MG63 (cell line): ENCODE data around the gene MEI4. TPM values are rescaled to one million over a fixed set of nuclear protein-coding genes. Genes with fewer than 3 reads are reported as not detected.
"Not testable (repeated sequence)": the region's sequence is repeated elsewhere in the genome, so short reads cannot be mapped to it uniquely, and the experiment has no call there.

Experiments used
- DNase-seq: peaks from one replicate; pipeline ENCODE4 v3.0.0-alpha.2; 2020
- H3K27me3 ChIP-seq: fragments of 250-450 bp; sonication (Bioruptor Pico); 2 replicates; pipeline ENCODE4 v1.5.1; 2020; ENCODE audit warnings: mild to moderate bottlenecking, moderate library complexity
- H3K36me3 ChIP-seq: fragments of 250-450 bp; sonication (Bioruptor Pico); 2 replicates; pipeline ENCODE4 v1.5.1; 2020; ENCODE audit warnings: mild to moderate bottlenecking, moderate library complexity
- H3K4me3 ChIP-seq: fragments of 250-450 bp; sonication (Bioruptor Pico); 2 replicates; pipeline ENCODE4 v1.5.1; 2020; ENCODE audit warnings: mild to moderate bottlenecking, moderate library complexity
- H3K9me3 ChIP-seq: fragments of 250-450 bp; sonication (Bioruptor Pico); 2 replicates; pipeline ENCODE4 v1.5.1; 2020; ENCODE audit warnings: mild to moderate bottlenecking, moderate library complexity
- total RNA-seq: library from RNA; depleted of rRNA; stranded (reverse); fragments of >200 nt; shearing (Covaris generic); gene quantifications from 2 replicates; pipeline ENCODE4 v1.2.3, GENCODE V29; 2014; ENCODE audit warnings: low replicate concordance; rRNA removed

Gene MEI4, protein sequence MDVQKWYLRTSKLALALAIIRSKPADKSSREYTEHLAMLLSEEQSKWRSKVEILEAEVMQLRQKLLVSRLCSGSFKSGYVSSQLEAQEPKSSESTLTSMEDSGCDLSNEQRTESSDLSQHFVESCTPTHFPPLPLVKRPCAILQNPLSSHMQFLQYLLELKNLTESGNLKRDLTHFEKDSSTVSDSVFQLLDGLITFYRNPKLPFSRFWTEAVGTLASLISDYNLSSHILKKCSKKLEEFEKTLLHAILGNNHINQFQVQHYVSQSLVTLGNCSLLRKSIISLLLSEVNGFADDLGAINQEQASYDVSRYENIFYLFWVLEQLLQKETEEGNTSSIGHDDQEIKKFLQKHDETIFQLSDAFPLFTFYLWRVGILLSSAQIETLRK
- not detected in 2 replicates for total RNA-seq

DNA sequence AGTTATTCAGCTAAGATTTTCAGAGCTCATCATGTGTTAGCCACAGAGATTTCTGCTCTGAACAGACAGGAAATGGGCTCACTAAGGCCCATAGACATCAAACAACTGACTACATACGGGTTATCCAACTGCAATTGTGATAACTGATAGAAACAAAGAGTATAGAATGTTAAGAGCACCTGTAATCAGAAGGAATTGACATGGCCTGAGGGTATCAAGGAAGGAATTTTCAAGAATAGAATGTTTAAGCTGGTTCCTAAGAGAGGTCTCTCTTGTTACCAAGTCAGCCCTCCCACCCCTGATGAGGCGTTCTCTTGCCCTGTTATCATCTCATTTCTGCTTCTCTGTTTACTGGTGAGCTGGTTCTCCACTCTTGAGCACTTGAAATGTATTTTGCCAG, at the start of gene MEI4:
Gene MEI4, plus strand, starts transcription at position 301 of the 400 bp plus-strand sequence. CDS start 37,633 bp downstream, outside the sequence.
- H3K9me3 ChIP-seq, result no peaks in the 10 kb centered on the region
- H3K27me3 ChIP-seq, result no peaks in the 10 kb centered on the region
- no peak within 1 kb of the TSS for H3K4me3 ChIP-seq
- no peak for DNase-seq
- H3K36me3 ChIP-seq, result no peaks in the 10 kb centered on the region

GRCh38 chr6:77604476-77604875, 48.4 kb upstream of the MEI4 start:
- Histone ChIP-seq H3K27me3 (no peaks in the 10 kb centered on the region), H3K9me3 (no peaks in the 10 kb centered on the region), H3K4me3 (no peak overlapping the region), H3K36me3 (no peaks in the 10 kb centered on the region)
- DNase-seq, result no peak

DNA sequence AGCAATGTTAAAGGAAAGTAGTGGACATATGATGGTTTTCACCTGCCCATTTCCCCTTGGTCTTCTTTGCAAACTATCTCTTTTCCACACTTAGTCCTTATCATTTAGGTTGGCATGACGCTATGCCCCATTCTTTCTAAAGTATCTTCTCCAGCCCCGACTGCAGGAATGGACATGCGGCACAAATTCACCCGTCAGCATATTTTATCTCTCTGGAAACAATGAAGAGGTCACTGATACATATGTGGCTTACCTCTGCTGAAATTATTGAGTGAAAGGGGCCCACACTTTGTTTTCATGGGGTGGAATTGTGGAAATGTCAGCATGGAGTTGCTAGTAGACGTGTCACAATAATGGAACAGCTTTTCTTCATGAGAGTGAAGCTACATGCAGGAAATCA, 45.8 kb upstream of the MEI4 start:
- Histone ChIP-seq H3K27me3 (no peaks in the 10 kb centered on the region), H3K4me3 (no peak overlapping the region), H3K36me3 (no peaks in the 10 kb centered on the region), H3K9me3 (no peaks in the 10 kb centered on the region)
- DNase-seq, result no peak

DNA sequence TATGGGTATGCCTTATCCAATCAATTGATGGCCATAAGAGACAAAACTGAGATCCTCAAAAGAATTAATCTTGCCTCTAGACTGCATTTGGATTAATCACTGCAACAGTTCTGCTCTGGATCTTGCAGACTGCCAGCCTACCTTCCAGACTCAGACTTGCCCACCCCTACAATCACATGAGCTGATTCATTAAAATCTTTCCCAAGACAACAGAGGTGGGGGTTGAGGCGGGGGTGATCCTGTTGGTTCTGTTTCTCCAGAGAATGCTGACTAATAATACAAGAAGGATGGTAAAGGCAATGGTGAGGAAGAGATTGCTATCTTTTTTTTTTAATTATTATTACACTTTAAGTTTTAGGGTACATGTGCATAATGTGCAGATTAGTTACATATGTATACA, 43.7 kb upstream of the MEI4 start:
- H3K4me3 ChIP-seq, result no peak overlapping the region
- DNase-seq, result no peak
- H3K27me3 ChIP-seq, result no peaks in the 10 kb centered on the region
- no peaks in the 10 kb centered on the region for H3K36me3 ChIP-seq
- H3K9me3 ChIP-seq, result no peaks in the 10 kb centered on the region

DNA sequence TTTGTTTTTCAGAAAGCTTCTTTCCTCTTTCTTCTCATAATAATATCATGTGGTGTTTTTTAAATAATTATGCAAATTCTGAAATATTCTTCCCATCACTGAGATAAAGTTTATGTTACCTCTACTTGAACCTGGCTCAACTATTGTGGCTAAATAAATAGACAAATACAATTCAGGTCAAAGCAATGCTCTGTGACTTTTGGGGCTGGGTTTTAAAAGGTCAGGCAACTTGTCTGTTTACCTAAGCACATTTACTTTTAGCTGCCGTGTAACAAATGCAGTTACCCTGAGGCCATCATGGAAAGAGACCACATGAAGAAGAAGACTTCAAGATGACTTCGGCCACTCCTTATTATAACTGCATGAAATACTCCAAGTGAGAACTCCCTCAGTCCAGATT, 33.7 kb upstream of the MEI4 start:
- DNase-seq, result no peak
- H3K4me3 ChIP-seq, result no peak overlapping the region
- H3K27me3 ChIP-seq, result no peaks in the 10 kb centered on the region
- H3K9me3 ChIP-seq, result no peaks in the 10 kb centered on the region
- H3K36me3 ChIP-seq, result no peaks in the 10 kb centered on the region

- H3K4me3 ChIP-seq, result no peak overlapping the region
- no peaks in the 10 kb centered on the region for H3K36me3 ChIP-seq
- H3K27me3 ChIP-seq, result no peaks in the 10 kb centered on the region
- no peak for DNase-seq
- no peaks in the 10 kb centered on the region for H3K9me3 ChIP-seq
These were observed 32.5 kb upstream of the MEI4 start for GRCh38 chr6:77620278-77620882.

DNA sequence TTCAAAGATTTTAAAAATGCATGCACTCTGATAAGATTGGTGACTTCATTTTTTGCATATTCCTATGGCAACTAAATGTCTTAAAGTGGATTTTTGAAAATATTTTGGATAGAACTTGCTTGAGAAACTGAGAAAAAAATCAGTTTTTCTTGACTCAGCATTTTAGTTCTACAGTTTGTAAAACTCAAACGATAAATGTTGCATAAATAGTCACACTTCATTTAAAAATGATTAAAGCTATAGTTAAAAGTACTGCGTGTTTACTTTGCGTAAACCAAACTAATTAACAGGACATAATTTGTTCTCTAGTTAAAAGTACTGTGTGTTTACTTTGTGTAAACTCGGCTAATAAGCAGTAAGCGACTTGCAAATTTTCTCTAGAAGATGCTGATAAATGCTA, 28.3 kb upstream of the MEI4 start:
- Histone ChIP-seq H3K36me3 (no peaks in the 10 kb centered on the region), H3K9me3 (no peaks in the 10 kb centered on the region), H3K27me3 (no peaks in the 10 kb centered on the region), H3K4me3 (no peak overlapping the region)
- DNase-seq, result no peak

- Histone ChIP-seq H3K9me3 (no peaks in the 10 kb centered on the region), H3K27me3 (no peaks in the 10 kb centered on the region), H3K36me3 (no peaks in the 10 kb centered on the region), H3K4me3 (no peak overlapping the region)
- peak; percentile 15 for DNase-seq
These were observed 26.4 kb upstream of the MEI4 start for GRCh38 chr6:77626426-77626825.

- Histone ChIP-seq H3K9me3 (no peaks in the 10 kb centered on the region), H3K36me3 (no peaks in the 10 kb centered on the region), H3K4me3 (no peak overlapping the region), H3K27me3 (no peaks in the 10 kb centered on the region)
- DNase-seq, result no peak
These were observed 22.8 kb upstream of the MEI4 start for GRCh38 chr6:77630014-77630413.

GRCh38 chr6:77633471-77633870, 19.4 kb upstream of the MEI4 start:
- Histone ChIP-seq H3K4me3 (no peak overlapping the region), H3K36me3 (no peaks in the 10 kb centered on the region), H3K9me3 (no peaks in the 10 kb centered on the region), H3K27me3 (no peaks in the 10 kb centered on the region)
- DNase-seq, result no peak

DNA sequence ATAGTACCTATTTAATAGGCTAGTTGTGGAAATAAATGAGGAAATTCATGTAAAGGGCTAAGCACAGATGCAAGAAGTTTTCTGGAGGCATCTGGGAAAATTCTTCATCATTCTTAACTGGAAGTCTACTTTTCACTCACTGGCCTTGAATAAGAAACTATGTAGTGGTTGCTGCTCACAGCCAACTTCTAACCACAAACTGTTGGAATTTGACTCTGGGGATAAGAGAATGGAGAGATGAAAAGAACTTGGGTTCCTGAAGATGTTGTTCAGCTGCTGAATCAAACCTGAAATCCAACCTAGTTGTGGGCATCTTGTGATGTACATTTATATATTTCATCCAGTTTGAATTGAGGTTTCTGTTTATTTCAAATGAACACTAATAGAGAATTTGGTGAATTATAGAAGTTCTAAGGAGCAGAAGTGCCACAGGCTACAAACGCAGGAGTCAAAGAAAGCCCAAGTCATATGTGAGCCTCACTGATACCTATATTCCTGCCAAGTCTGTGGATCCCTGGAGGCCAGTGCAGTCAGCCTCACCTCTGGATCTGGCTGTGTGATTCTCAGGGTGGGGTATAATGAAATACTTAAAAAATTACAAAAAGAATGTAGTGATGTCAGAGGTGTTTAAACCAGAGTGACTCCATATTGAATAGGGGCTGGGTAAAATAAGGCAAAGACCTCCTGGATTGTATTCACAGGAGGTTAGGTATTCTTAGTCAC, 18.7 kb upstream of the MEI4 start:
- H3K27me3 ChIP-seq, result no peaks in the 10 kb centered on the region
- H3K36me3 ChIP-seq, result no peaks in the 10 kb centered on the region
- no peak for DNase-seq
- no peaks in the 10 kb centered on the region for H3K9me3 ChIP-seq
- no peak overlapping the region for H3K4me3 ChIP-seq

- Histone ChIP-seq H3K27me3 (no peaks in the 10 kb centered on the region), H3K36me3 (no peaks in the 10 kb centered on the region), H3K4me3 (no peak overlapping the region), H3K9me3 (no peaks in the 10 kb centered on the region)
- no peak for DNase-seq
These were observed 14.6 kb upstream of the MEI4 start for GRCh38 chr6:77638129-77638830.

- Histone ChIP-seq H3K36me3 (no peaks in the 10 kb centered on the region), H3K4me3 (no peak overlapping the region), H3K9me3 (no peaks in the 10 kb centered on the region), H3K27me3 (no peaks in the 10 kb centered on the region)
- DNase-seq, result no peak
These were observed 8.6 kb upstream of the MEI4 start for GRCh38 chr6:77644102-77644705.

DNA sequence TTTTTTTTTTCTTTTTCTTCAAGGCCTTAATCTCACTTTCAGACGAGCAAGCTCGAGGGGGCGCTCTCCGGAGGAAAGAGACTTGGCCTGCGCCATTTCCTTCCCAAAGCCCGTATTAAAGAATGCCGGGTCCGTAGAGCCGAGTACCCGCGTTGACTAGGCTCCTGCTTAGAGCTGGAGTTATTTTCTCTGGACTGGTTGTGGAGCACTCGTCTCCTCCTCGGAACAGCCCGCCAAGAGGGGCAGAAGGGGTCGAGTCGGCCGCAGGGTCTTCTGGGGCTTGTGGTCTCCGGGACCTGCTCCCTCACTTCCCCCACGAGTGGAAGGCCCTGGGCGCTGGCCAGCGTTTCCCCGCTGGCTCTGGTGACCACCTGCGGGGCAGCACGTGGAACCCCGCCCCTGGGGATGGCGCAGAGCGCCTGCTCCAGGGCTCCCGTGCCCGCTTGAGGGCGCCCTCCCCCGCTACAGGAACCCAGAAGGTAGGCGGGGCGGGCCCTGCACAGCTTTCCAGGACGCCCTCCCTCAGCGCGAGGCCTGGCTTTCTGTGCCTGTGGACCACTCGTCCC, 2.7 kb upstream of the MEI4 start:
- no peaks in the 10 kb centered on the region for H3K9me3 ChIP-seq
- no peaks in the 10 kb centered on the region for H3K36me3 ChIP-seq
- no peak overlapping the region for H3K4me3 ChIP-seq
- no peaks in the 10 kb centered on the region for H3K27me3 ChIP-seq
- no peak for DNase-seq

DNA sequence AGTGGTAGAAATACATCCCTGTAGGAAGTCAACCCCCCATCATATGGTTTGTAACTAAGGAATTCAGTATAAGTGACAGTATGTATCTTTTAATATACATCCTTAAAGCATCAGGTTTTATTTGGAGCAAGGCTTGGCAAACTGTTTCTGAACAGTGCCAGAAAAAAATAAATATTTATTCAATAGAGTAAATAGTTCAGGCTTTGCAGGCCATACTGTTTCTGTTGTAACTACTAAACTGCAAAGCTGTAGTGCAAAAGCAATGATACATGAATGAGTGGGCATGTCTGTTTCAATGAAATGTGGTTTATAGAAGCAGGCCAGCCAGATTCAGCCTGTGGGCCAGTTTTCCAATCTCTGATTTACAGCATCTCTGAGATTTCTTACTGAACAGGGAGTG, 977 bp downstream of the MEI4 start:
- H3K36me3 ChIP-seq, result no peaks in the 10 kb centered on the region
- DNase-seq, result no peak
- H3K4me3 ChIP-seq, result no peak overlapping the region
- H3K9me3 ChIP-seq, result no peaks in the 10 kb centered on the region
- H3K27me3 ChIP-seq, result no peaks in the 10 kb centered on the region

DNA sequence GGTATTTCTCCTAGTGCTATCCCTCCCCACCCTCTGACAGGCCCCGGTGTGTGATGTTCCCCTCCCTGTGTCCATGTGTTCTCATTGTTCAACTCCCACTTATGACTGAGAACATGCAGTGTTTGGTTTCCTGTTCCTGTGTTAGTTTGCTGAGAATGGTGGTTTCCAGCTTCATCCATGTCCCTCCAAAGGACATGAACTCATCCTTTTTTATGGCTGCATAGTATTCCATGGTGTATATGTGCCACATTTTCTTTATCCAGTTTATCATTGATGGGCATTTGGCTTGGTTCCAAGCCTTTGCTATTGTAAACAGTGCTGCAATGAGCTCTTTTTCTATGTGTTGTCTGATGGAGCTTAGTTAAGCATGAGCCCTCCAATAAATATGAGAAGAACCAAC, 2.2 kb downstream of the MEI4 start:
- H3K9me3 ChIP-seq, H3K36me3 ChIP-seq, H3K4me3 ChIP-seq, DNase-seq, H3K27me3 ChIP-seq: not testable (repeated sequence)
